ENCODE results near the gene TM4SF1.

The TM4SF1 gene

GRCh38 chr3:149373235-149374125 is 4.0 kb downstream of the TM4SF1 start:
- DNase-seq: peak; percentile 90 to 94

- no peak for DNase-seq
Measured at GRCh38 chr3:149371723-149372114, 5.7 kb downstream of the TM4SF1 start.

GRCh38 chr3:149371001-149371722 is 6.3 kb downstream of the TM4SF1 start:
- DNase-seq: peak; percentile 27 to 61

GRCh38 chr3:149369991-149370866 is 7.2 kb downstream of the TM4SF1 start:
- DNase-seq: no peak

GRCh38 chr3:149368674-149369497 is 8.6 kb downstream of the TM4SF1 start:
- DNase-seq: no peak

- DNase-seq: no peak
Measured at GRCh38 chr3:149368201-149368673, 9.2 kb downstream of the TM4SF1 start.

DNA sequence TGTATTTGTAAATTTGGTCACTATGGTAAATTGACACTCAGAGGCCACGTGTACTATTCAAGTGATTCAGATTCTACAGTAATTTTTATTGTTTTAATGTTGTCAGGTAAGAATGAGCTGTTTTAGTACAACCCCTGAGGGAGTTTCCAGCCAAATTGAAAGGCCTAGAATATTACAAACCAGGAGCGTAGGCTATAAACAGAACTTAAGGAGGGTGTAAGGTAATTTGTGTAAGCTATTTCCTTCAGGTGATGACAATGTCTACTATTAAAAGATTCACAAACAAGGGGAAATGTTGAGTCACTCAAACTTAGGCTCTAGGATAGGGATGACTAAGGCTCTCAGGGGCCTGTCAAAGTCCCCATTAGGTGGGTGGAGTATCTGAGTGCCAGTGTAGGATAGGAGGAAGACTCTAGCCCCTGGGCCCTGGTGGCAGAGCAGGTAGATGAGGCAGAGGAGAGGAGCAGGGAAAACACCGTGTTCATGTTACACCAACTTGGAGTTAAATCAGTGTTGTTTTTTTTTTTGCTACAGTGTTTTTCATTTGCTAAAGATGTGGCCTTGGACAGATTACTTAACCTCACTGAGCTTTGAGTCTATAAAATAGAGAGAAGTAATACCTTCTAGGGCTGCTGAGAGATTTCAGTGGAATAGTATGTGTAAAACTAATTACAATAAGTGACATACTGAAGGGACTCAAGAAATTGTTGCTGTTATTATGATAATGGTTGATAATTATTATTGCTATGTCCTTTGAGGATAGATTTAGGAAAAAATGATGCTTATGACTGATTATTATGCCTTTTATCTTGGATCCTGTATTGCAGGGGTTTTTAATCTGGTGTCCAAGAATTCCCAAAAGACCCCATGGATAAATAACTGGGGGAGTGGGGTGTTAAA is 10.3 kb downstream of the TM4SF1 start:
- peak in 1 of 2 donors; percentile 42 for DNase-seq

GRCh38 chr3:149366031-149366430 is 11.4 kb downstream of the TM4SF1 start:
- DNase-seq: no peak

DNA sequence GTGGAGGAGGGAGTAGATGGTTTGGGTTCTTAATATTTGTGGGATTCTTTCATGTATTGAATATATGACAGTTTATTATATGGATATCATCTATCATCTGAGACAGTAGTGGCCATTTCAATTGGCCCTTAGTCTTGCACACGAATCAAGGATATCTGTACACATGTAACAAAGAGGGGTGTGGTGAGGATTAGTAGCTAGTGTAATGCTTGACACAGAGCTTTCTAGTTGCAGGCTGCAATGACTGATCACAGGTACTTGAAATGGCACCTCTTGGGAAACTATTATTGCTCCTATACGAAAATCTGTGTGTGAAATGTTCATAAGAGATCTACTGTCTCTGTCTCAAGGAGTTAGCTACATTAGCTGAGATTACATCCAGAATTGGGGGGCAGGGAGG is 12.8 kb downstream of the TM4SF1 start:
- no peak for DNase-seq

DNA sequence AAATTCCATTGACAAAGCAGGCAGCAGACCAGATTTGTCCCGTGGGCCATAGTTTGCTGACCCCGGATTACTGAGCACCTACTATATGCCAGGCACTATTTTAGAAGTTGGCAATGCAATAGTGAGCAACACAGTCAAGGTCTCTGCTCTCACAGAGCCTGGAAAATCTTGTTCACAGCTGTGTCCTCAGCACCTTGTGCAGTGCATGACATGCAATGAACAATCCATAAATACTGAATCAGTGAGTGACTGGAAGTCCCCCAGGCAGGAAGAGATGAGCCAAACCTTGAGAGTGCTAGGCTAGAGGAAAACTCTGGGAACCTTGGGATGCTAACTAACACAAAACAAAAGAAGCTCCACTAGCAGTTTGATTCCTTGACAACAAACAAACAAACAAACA is 14.4 kb downstream of the TM4SF1 start:
- DNase-seq: no peak

DNA sequence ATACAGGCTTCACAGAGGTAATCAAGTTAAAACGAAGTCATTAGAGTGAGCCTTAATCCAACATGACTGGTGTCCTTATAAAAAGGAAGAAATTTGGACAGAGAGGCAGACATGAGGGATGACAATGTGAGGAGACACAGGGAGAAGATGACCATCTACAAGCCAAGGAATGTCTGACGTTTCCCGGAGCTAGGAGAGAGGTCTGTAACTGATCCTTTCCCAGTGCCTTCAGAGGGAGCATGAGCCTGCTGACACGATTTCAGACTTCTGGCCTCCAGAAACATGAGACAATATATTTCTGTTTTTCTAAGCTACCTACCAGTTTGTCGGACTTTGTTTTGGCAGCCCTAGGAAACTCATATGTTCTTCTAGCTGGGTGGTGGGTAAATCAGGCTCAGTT is 15.1 kb downstream of the TM4SF1 start:
- DNase-seq: no peak

DNA sequence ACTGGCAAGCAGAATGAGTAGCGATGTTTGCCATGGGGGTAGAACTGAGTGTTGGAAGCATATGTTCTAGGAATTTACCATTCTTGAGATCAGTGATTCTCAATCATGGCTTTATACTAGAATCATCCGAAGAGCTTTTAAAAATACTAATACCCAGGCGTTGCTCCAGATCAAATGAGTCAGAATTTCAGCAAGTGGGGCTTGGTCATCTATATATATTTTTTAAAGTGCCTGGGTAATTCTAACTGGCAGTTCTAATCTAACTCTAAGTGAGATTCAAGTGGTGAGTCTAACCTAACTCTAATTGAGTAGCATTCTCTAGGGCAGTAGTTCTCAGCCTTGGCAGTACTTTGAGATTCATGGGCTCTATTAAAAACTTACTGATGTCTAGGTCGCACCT is 20.8 kb downstream of the TM4SF1 start:
- no peak for DNase-seq

DNA sequence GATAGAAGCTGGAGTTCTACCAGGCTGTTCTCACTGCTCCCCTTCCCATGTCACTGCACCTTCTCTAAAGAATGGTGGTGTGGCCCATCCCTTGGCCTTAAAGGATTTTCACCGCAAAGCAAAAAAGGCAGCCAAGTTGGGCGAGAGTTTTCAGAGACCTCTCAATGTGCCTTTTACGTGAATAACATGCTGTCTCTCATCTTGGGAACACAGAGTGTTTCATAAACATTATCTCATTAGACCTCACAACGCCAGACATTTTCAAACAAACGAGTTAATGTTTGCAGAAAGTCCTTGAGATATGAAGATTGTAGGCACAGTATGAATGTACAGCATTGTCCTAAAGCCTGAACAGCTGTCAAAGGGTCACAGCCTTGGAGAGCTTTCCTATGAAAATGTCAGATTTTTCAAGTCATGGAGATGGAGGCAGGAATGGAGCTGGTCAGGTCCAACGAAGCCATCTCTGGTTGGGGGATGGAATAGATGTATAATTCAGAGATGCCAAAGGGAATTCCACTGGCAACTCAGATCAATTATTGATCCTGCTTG is 21.3 kb downstream of the TM4SF1 start:
- DNase-seq: no peak

DNA sequence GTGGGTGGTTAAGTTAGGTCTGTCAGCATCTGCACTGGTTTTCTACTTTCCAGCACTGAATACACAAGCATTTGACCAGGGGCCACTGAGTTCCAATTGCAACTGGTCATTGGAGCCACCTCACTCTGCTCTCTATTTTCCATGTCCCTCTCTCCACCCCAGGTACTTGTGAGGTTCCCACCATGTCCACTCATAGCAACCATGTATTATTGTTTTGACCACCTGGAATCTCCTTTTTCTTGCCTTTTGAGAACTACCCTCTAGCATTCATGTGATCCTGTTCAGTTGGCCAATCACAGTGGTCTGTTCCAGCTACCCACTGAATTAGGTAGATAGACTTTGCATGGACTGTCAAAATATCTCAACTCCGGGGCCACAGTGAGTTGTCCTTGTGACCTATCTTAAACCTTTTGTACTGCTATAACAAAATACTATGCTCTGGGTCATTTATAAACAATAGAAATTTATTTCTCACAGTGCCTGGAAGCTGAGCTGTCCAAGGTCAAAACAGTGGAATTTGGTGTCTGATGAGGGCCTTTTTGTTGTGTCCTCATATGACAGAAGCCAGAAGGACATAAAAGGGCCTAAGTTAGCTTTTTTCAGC is 23.8 kb downstream of the TM4SF1 start:
- no peak for DNase-seq

DNA sequence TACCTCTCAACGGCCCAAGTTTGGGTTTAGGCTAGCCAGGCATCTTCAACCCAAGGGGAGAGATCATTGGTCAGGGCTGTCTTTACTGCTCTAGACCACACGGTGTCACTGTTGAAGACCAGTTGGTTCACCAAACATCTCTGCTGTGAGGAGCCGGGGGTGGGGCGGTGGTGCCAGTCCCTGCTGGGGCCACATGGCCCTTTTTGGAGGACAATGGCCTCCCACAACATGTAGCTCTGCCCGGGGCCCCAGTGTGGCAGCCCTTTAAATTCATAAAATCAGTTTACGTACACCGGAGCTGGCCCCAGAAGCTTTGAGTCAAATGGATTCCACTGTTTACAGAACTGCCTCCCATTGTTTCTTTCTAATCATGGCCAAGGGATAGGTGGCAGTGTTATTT is 24.9 kb downstream of the TM4SF1 start:
- DNase-seq: peak; percentile 49 to 81

GRCh38 chr3:149343951-149344350 is 33.5 kb downstream of the TM4SF1 start:
- DNase-seq: no peak

GRCh38 chr3:149342413-149343380 is 34.8 kb downstream of the TM4SF1 start:
- DNase-seq: peak; percentile 73 to 86

DNA sequence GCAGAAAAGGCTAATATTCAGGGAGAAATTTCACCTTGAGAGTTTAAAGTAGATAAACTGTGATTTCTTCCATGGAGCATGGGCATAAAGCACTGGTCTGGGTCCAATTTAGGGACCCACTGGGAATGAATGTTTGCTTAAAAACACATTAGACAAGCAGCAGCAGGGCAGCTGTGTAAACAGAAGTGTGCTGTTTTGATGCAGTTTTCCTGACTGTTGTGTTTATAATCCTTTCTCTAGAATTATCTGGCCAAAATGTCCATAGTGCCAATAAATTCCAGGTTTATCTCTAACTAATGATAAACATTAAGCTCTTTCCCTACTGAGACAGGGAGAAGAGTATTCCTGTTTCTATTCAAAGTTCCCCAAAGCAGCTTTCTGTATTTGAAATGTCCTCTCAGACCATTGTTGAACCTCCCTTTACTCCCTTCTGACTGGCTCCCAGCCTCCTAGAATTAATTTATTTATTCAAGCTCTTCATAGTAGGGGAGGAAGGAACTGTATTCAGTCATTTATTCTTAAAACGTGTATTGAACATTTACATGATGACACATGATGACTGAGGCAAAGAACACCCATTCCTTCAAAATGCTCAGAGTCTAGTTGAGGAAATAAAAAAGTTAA is 37.0 kb downstream of the TM4SF1 start:
- no peak for DNase-seq

GRCh38 chr3:149339931-149340309 is 37.5 kb downstream of the TM4SF1 start:
- DNase-seq: peak; percentile 33 to 35

Data from inflammatory macrophage treated with lipopolysaccharide for 1 hour (primary cell).